Stimulated activated CD4-positive, alpha-beta T cell treated with anti-CD3 and anti-CD28 coated beads, Interleukin-12 subunit alpha, Interleukin-12 subunit beta, amount 100 ng/mL, for 48 hours (primary cell): Measurements from ENCODE around the gene SLC26A1.
"Not testable (repeated sequence)": the region's sequence is repeated elsewhere in the genome, so short reads cannot be mapped to it uniquely, and the experiment has no call there.

Experiments
- DNase-seq, 3 donors: peaks; one replicate each; pipeline ENCODE4 v3.0.0-alpha.2; 2020; ENCODE audit warnings: low read depth in 2 of 3, low spot score in 1 of 3

SLC26A1 gene

DNA sequence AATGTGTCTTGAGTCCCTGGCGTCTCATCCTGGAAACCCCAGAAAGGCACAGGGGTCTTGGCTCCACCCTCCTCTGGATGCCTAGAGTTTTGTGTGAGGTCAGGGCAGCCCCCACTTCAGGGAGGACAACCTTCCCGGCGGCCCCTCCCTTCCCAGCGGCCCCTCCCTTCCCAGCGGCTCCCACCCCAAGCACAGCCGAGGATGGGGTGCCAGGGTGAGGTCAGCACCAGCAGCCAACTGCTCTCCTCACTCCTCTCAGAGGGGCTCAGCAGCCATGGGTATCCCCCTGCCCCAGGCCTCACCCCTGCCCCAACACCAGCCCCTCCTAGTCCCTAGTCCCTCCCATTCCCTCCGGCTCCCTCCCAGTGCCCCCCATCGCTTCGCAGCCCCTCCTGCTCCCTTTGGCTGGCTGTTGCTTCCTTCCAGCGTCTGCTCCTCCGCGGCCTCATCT is 37.2 kb downstream of the SLC26A1 start:
- DNase-seq, result no peak

- no peak for DNase-seq
Observed at GRCh38 chr4:955161-955921, 37.9 kb downstream of the SLC26A1 start.

GRCh38 chr4:954211-955020 is 38.8 kb downstream of the SLC26A1 start:
- DNase-seq, result no peak

DNA sequence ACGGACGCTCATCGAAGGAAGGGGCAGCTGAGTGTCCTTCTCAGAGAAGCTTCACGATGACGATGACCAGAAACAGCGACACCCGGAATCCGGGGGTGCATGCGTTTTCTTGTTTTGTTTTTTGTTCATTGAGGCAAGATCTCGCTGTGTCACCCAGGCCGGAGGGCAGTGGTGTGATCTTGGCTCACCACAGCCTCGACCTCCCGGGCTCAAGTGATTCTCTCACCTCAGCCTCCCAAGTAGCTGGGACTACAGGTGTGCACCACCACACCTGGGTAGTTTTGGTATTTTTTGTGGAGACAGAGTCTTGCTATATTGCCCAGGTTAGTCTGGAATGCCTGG is 39.7 kb downstream of the SLC26A1 start:
- no peak for DNase-seq

- DNase-seq, result no peak
Observed at GRCh38 chr4:952881-953573, 40.2 kb downstream of the SLC26A1 start.

- no peak for DNase-seq
Observed at GRCh38 chr4:951594-952468, 41.4 kb downstream of the SLC26A1 start.

- DNase-seq, result no peak
Observed at GRCh38 chr4:951186-951585, 42.0 kb downstream of the SLC26A1 start.

DNA sequence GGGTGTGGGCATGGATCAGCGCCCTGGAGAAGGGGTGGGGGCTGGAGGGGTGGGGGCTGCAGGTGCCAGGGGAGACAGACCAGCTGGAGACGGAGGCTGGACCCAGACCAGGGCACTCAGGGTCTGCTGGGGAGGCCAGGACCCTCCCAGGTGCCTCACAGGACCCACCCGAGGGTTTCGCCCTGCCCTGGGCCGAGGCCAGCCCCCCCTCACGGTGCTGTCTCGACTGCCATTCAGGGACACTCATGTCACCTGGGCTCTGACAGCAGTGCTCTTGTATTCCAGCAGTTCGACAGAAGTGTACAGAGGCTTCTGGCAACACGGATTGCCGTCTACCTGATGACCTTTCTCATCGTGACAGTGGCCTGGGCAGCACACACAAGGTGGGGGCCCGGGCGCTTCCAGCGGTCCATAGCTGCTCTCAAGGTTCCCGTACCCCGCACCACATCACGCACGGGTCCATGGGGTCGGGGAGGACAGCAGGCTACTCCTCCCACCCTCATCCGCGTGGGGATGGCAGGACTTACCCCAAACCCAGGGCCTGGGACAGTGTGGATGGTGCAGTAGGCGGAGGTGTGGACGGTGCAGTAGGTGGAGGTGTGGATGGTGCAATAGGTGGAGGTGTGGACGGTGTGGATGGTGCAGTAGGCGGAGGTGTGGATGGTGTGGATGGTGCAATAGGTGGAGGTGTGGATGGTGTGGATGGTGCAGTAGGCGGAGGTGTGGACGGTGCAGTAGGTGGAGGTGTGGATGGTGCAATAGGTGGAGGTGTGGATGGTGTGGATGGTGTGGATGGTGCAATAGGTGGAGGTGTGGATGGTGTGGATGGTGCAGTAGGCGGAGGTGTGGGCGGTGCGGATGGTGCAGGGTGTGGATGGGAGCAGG is 42.8 kb downstream of the SLC26A1 start:
- no peak for DNase-seq

DNA sequence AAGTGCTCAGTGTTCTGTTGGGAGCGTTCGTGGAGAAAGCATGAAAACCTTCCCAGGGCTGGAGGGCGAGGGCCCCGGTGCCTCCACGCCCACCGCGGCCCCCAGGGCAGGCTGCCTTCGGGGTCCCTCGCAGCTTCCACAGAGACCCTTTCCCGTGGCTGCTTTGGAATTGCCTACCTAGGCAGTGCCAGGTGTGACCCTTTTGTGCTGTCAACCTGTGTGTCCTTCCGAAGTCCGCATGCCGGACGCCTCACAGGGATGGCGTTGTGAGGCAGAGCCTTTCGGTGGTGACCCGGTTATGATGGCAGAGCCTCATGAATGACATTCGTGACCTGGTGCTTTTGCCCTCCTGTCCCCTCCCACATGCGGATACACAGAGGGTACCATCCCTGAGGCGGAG is 43.5 kb downstream of the SLC26A1 start:
- no peak for DNase-seq

DNA sequence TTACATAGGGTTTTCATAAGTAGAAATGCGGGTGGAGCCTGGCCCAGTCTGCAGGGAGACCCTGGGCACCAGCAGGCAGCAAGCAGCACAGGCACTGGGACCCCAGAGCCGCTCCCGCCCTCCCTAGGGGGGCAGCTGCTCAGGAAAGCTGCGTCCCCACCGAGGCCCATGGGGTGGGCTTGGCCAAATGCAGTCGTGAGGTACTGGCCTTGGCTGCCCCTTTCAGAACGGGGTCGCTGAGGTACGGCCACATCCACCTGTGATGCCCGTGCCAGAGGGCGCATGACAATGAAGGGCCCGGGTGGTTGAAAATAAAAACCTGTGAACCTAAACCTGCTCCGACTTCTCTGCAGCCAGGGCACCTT is 44.3 kb downstream of the SLC26A1 start:
- no peak for DNase-seq

- DNase-seq, result no peak
Observed at GRCh38 chr4:948101-948935, 44.9 kb downstream of the SLC26A1 start.

DNA sequence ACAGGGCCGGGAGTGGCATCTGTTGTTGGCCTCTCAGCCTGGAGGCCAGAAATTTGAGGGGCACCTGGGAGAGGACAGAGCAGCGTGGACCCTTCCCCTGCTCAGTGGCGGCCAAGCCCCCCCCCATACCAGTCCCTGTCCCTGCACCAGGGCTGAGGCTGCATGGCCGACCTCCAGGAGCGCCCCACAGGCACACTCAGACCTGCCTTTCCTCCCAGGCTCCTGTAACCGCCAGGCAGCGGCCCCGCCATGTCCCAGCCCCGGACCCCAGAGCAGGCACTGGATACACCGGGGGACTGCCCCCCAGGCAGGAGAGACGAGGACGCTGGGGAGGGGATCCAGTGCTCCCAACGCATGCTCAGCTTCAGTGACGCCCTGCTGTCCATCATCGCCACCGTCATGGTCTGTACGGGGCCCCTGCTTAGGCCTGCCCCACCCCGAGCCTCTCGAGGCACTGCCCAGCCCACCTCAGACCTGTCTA is 45.7 kb downstream of the SLC26A1 start:
- no peak for DNase-seq

DNA sequence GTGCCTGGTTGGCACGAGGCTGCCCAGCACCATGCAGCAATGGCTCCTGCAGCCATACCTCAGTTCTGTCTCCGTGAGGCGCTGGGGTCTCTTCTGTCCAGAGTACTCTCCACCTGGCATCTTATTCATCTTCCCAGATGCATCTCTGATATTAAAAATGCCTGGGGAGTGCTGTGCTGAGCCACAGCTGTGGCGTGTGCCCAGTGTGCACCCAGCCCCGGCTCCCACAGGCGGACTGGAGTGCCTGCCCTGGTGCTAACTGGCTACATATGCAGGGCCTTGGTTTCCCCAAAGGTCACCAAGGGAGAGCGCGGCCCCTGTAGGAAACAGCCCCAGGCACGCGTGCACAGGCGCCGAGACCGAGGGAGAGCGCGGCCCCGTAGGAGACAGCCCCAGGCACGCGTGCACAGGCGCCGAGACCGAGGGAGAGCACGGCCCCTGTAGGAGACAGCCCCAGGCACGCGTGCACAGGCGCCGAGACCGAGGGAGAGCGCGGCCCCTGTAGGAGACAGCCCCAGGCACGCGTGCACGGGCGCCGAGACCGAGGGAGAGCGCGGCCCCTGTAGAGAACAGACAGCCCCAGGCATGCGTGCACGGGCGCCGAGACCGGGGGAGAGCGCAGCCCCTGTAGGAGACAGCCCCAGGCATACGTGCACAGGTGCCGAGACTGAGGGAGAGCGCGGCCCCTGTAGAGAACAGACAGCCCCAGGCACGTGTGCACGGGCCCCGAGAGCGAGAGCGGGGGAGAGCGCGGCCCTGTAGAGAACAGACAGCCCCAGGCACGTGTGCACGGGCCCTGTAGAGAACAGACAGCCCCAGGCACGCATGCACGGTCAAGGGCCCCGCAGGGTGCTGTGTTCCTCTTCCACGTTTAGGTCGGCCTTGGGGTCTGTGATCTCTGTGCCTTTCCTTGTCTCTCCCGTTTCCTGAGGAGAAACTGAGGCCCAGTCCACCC is 46.4 kb downstream of the SLC26A1 start:
- DNase-seq, result no peak

GRCh38 chr4:946103-946450 is 47.1 kb downstream of the SLC26A1 start:
- DNase-seq, result no peak

DNA sequence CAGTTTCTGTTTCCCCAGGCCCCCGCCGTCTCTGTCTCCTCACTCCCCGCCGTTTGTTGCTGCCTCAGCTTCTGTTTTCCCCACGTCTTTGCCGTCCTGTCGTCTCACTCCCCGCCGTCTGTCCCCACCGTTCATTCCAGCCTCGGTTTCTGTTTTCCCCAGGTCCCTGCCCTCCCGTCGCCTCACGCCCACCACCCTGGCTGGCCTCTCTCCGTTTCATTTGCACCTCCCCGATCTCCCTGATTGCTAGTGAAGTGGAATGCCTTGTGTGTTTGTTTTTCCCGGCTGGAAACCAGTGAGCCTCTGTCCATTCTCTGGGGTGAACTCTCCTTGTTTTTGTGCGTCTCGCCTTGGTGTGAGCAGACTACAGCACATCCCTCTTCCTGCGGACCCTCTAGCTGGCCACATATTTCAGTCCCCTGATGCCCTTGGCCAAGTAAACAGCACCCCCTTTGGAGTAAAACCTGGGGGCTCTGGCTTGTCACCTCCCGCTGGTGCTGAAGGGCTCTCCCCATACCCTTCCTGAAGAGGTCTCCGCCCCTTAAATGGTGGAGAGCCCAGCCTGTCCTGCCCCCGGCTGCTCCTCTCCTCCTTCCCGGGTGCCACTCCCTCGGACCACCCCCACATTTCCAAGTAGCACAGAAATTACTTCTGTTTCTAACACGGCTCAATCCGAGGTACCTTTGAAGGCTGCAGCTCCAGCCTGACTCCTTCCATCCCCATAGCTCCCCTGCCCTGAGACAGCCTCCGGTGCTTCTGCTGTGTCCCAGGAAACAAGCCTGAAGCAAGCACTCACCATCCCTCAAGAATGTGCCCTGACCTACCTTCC is 47.7 kb downstream of the SLC26A1 start:
- no peak for DNase-seq

DNA sequence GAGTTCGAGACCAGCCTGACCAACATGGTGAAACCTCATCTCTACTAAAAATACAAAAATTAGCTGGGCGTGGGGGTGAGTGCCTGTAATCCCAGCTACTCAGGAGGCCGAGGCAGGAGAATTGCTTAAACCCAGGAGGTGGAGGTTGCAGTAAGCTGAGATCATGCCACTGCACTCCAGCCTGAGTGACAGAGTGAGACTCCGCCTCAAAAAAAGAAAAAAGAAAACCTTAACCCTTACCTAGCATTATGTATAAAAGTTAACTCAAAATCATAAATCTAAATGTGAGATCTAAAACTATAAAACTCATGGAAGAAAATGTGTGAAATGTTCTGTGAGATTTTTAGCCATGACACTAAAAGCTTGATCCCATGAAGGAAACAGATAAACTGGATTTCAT is 53.7 kb downstream of the SLC26A1 start:
- DNase-seq, result not testable (repeated sequence)
